ENCODE data around the gene OTUB2.

The OTUB2 gene

DNA sequence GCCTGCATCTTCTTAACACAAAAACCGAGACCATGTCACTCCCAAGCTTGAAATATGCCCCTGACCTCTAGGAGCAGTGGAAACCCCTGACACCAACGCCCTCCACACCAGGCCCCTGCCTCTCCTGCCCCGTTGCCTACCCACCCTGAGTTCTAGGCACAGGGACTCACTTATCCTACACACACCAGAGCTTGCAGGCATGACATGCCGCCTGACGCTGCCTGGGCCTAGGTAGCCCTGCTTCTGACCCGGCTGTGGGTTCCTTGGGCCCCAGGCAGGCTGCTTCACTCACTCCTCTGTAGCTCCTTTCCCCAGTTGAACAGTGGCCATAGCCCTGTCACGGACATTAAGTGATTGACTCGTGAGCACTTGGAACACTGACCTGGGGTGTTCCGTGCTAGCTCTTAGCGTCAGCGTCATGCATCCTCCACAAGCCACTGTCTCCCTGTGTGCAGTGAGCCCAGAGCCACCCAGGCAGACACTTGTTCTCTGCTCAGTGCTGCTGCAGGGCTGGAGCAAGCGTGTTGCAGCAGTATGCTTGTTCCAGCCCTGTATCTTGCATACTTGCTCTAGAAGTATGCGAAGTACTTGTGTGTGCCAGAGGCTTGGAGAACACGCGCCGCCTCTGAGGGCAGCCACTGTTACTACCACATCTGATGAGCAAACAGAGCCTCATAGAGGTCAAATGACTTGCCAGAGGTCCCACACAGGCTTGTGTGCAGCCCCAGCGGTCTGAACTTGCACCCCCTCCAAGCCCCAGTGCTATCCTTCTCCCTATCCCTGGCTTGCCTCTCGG, 15.6 kb downstream of the OTUB2 start:
- peak; percentile 14 for DNase-seq (ENCODE audit: low read depth)

DNA sequence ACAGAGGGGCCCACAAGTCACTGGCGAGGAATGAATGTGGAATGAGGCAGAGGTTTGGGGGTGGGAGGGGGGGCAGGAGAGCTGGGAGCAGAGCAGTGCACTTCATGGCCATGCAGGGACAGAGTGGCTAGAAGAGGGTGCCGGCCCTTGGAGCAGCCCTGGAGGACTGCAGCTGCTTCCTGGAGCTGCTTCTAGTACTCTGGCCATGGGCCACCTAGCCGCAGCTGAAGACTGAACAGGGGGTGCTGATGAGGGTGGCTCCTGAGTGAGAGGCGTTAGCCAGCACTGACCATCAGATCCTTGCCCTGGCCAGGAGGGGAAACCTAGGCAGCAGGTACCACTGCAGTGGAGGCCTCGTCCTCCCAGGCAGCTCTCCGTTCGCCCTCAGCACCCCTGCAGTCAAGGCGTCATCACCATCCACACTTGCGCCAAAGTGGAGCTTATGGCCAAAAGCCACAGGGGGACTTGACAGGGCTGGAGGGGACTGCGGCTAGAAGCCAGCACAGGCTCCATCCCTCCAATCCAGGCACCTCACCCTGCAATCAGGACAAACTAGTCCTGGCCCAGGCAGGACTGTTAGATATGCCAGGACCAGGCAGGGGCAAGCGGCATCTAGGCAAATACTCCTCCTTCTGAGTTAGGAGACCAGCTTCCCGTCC, 16.4 kb downstream of the OTUB2 start:
- DNase-seq (ENCODE audit: low read depth), result no peak

DNA sequence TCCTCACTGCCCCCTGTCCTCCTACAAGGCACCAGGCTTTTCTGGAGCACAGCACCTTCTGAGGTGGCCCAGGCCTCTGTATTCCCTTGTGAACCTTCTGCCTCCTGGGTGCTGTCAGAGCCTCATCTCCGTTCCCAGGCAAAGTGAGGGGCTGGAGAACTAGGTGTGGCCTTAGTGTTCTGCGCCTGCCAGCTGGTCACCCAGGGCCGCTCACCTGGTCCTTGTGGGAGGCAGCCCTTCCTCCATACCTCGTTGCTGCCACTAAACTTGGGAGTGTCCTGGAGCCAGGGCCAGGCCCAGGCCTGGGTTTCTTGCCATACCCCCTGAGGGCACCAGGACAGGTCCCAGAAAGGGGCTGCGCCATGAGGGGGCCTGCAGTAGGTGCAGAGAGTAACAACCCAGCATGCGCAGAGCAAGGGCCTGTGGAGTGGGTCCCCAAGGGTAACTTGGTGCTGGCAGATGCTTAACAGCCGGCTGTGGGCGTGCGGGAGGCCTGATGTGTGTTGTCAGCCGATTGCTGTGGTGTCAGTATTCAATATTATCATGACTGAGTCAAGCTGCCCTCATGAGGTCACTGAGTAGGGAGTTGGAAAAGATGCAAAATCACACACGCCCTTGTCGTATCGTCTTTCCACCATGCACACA, 17.1 kb downstream of the OTUB2 start:
- no peak for DNase-seq (ENCODE audit: low read depth)

DNA sequence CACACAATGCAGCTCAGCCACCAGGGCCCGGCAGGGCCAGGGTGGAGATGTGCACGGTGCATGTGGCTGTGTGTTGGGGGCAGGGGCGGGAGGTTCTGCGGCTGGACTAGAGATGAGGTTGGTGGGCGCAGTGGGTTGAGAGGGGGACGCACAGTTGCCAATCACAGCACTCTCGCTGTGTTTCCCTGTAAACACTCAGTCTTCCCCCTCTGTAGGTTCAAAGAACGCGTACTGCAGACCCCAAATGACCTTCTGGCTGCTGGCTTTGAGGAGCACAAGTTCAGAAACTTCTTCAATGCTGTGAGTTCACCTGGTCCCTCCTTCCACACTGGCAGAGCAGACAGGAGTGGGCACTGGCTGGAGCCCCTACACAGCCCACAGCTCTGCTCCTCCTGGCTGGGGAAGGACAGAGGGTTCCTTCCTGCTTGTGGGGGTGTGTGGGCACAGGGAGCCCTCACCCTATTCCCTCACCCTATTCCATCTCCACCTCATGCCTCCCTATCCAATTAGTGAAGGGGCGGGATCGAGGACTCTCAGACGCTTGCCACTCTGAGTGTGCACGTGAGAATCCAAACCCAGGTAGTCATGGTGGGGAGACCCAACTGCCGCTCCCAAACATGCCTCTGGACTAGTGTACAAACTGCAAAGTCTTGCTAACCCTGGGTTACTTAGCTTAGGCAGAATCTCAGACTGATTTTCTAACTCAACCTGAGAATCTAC, 17.8 kb downstream of the OTUB2 start:
- DNase-seq (ENCODE audit: low read depth), result no peak

DNA sequence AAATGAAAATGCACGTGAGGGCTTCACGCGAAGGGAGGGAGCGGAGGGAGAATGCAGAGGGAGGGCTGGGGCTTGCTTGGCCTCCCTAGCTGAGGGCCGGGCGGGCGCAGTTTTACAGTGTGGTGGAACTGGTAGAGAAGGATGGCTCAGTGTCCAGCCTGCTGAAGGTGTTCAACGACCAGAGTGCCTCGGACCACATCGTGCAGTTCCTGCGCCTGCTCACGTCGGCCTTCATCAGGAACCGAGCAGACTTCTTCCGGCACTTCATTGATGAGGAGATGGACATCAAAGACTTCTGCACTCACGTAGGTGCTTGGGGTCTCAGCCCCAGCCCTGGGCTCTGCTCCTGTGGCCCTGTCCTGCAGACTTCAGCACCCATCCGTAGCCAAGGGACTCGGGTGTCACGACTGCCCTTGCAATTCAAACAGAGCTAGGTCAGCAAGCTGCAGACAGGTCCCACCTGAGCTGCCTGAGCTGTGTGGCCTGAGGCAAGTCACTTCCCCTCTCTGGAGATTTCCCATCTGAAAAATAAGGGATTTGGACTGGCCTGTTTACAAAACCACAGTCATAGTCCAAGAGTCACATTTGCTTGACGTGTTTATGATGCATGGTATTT, 18.4 kb downstream of the OTUB2 start:
- DNase-seq (ENCODE audit: low read depth), result no peak

DNA sequence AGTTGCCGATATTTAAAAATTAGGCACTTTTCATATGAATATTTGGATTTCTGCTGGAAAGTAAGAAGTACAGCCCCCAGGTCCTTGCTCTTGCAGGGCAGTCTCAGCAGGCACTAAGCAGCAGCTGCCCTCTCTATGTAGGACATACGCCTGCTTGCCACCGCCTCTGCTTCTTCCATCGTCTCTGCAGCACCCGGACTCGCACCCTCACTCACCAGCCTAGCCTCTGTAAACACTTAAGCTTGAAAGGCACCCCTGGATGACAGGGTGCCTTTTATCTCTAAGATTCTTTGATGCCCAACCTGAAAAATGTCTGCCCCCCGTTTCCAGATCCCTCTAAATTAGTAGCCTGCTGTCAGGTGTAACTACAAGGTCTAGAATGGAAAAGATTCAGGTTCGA, 19.0 kb downstream of the OTUB2 start:
- DNase-seq (ENCODE audit: low read depth), result no peak

DNA sequence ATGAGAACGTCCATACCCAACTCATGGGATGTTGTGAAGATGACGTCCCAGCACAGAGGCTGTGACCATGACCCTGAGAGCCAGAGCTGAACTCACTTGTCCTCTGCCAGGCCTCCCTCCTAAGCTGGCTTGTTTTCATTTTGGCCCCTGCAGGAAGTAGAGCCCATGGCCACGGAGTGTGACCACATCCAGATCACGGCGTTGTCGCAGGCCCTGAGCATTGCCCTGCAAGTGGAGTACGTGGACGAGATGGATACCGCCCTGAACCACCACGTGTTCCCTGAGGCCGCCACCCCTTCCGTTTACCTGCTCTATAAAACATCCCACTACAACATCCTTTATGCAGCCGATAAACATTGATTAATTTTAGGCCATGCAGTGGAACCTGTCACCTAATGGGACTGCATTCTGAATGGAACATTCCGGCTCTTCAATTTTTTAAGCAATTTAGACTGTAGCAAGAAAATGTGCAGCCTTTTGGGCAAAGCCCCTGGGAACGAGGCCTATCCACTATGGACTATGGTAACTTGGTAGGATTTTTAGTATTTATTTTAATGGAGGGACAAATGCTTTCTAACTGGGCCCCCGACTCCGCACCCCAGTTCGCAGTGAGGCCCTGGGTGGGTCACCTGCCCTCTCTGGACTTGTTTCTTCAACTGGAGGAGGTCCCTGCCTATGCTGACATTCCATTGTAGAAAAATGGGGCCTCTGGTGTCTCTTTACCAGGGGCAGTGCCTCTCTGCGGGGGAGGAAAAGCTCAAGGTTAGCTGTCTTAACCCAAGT, 19.6 kb downstream of the OTUB2 start:
- DNase-seq (ENCODE audit: low read depth), result no peak

DNA sequence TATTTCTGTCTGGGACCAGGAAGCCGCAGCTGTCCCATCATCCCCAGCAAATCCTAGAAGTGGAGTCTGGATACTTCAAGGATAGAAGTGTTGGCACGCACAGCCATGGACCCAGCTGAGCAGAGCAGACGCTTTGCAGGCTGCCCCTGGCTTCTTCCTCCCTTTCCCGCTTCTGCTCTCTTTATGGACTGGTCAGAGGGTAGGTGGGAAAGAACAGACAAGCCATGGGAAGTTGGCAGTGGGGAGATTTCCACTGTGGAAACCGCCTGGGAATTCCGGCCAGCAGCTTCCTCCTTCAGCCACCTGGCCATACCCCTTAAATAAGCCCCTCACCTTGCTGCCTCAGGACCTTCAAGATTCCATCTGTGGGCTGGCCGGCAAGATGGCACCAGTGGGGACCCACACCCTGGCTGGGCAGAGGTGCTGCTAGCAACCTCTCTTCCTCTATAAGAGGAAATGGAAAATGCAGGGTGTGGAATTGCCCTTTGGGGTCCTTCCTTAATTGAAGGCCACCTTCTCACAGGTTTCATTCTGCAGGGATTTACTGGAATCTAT, 20.6 kb downstream of the OTUB2 start:
- DNase-seq (ENCODE audit: low read depth), result no peak

DNA sequence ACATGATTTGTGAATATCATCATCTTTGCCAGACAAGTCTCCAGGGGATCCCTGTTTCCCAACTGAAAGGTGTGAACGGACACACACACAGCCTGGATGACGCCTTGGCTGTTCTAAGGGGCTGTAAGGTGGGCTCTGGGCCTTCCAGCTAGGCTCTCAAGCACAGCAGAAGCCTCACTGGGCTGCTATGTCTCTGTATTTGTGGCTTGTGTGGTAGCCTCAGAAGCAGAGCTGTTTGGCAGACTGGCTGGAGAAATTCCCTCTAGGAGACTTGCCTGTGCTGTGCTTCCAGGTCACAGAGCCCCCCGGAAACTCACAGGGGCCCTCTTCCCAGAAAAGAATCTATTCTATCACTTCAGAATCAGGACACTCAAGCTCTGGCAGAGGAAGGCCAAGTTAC, 21.4 kb downstream of the OTUB2 start:
- DNase-seq (ENCODE audit: low read depth), result no peak

DNA sequence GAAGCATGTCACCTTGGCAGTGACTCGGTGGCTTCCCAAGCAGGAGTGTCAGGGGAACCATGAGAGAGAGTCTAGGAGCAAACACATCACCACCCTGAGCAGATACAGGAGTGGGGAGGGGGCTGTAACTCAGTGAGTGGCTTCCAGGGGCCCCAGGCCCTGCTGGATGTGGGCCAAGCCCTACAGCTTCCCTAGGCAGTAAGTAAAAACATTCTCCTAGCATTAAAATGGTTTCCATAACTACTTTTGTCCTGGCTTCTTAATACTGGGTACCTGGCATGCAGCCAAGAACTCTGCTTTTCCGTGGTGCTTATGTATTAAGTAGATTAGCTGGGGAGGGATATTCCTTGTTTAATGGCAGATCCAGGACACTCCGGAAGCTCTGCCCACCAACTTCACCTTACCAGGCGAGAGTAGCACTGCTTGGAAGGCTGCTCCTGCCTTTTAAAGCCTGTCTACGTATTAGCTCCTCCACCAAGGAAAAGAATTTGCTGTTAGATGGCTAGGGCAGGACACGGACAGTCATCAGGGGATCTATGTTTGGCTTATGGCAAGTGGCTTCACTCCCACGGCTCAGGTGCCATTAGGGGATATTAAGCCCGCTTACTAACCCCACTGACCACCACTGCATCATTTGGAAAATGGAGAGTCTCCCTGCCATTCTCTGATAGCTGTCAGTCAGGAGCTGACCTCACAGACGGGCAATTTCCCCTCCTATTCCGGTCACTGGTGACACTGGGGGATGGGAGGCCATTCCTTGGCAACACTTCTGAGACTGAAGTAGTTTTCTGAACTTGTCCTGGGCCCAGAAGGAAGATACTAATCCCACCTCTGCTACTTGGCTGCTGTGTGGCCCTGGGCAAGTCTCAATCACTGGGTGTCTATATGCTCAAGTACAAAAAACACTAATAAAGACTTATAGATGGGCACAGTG, 22.8 kb downstream of the OTUB2 start:
- DNase-seq (ENCODE audit: low read depth), result no peak

DNA sequence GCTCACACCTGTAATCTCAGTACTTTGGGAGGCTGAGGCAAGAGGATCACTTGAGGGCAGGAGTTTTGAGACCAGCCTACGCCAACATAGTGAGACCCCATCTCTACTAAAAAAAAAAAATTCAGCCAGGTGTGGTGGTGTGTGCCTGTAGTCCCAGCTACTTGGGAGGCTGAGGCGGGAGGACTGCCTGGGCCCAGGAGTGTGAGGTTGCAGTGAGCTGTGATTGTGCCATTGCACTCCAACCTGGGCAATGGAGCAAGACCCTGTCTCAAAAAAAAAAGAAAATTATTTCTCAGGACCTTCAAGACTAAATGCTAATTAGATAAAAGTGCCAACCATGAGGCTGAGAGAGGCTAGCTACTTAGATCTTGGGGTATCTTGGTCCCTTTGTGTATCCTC, 23.5 kb downstream of the OTUB2 start:
- no peak for DNase-seq (ENCODE audit: low read depth)

DNA sequence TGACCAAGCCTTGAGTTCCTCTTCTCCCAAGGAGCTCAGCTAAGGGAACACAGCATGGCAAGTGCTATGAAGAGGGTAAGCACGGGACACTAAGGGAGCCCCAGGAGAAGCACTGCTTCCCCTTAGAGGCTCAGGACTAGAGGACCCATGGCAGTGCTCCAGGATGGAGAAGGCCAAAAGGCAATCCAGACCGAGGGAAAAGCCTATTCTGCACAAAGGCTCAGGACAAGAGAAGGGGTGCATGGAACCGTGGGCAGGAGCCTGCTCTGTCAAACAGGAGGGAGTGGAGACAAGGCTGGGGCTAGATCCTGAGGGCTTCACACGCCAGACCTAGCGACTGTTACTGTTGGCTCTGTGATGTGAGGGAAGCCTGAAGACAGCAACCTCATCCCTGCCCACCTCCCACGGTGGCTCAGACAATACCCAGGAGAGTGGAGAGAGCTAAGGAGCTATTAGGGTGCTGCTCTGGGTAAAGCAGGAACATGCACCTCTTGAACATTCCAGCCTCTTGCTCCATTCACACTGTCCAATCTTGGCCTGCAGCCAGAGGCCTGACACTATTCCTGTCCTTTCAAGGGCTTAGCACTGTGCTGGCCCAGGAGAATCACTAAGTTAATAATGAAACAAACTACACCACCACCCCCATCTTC, 24.2 kb downstream of the OTUB2 start:
- DNase-seq (ENCODE audit: low read depth), result no peak

DNA sequence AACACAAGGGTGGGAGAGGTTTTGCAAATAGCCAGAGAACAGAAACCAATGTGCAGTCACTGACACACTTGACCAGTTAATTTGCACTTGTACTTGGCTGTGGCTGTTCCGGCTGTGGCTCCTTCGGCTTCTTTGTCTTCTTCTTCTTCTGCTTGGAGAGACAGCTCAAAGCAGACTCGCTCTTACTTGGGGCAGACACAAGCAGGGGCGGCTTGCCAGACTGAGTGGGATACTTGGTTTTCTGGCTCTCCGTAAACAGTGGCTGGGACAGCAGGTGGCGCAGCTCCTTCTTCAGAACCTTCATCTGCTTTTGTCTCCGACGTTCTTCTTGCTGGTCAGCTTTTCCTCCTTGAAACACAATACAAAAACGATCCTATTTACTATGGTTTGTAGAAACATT, 25.0 kb downstream of the OTUB2 start:
- DNase-seq (ENCODE audit: low read depth), result no peak

DNA sequence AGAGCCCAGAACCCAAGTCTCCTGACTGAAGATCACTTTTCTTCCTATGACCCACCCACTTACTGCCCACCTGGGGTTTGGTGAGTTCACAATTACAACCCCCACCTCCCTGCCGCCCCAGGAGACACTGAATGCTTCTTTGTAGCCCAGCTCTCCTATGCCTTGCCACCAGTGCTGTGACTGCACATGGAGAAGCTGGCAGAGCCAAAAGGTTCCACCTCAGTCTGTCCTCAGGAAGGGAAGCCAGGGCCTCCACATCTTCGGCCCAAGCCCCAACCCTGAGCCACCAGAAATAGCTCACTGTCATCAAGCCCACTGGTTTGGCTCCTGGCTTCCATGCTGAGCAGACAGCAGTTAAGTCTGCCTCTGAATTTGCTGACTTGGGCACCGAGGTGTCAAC, 25.6 kb downstream of the OTUB2 start:
- DNase-seq (ENCODE audit: low read depth), result no peak

DNA sequence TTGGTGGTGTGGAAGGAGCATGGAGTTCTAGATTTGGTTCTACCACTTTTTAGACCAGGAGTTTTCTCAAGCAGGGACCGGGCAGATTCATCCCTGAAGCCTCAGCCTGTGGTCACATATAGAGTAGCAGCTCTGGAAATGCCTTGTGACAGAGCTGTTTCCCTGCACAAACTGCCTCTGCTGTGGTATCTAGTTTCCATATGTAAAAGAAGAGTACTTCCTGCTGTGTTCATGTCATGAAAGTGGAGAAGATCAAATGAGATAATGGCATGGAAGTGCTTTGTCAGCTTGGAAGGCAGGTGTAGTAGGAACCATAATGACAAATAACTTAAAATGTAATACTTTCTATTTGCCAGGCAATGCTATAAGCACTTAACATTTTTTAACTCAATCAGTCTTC, 26.1 kb downstream of the OTUB2 start:
- no peak for DNase-seq (ENCODE audit: low read depth)

DNA sequence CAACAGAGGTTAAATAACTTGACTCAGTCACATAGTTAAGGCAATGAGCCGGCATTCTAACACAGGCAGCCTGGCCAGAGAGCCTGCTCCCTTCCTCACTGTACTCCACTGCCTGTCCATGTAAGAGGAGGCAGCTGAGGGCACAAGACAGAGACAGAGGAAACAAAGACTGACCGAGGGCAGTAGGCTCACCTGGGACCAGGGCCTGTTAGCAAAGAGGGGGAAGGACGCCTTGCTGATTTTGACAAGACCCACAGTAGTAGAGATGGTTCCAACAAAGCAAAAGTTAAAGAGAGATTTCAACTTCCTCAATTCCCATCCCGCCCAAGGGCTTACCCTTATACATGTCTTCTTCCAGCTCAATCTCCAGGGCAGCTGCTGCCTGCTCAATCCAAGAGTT, 26.5 kb downstream of the OTUB2 start:
- no peak for DNase-seq (ENCODE audit: low read depth)

DNA sequence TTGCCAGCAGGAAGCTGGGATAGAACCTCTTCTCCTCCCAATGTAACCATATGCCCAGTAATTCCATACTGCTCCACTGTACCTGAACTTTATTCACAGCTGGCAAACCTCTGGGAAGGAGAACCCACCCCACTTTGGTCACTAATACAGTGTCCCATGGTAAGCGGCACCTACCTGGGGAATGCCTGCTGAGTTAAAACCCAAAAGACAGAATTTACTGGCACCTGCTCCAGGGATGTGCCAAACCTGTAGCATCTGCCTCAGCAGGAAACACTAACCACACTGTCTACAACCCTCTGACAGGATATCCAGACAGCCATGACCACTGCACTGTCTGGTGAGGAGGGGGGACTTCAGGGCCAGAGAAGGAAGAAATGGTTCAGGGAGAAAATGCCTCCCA, 28.3 kb downstream of the OTUB2 start:
- no peak for DNase-seq (ENCODE audit: low read depth)

DNA sequence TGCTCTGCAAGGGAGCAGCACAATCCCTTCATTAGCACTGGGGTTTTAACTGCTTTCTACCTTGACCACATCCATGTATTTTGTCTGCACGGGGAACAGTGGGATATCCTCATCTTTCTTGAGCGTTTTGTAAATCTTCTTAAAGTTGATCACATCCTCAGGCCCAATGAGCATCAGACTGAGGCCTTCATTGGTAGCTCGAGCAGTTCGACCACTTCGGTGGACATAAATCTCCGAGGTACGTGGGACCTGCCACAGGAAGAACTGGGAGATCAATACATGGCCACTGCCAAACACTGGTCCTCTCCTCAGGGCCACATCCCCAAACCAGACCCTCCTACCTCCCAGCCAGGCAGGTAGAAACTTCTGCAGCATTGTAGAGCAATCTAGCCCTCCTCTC, 28.8 kb downstream of the OTUB2 start:
- DNase-seq (ENCODE audit: low read depth), result no peak

DNA sequence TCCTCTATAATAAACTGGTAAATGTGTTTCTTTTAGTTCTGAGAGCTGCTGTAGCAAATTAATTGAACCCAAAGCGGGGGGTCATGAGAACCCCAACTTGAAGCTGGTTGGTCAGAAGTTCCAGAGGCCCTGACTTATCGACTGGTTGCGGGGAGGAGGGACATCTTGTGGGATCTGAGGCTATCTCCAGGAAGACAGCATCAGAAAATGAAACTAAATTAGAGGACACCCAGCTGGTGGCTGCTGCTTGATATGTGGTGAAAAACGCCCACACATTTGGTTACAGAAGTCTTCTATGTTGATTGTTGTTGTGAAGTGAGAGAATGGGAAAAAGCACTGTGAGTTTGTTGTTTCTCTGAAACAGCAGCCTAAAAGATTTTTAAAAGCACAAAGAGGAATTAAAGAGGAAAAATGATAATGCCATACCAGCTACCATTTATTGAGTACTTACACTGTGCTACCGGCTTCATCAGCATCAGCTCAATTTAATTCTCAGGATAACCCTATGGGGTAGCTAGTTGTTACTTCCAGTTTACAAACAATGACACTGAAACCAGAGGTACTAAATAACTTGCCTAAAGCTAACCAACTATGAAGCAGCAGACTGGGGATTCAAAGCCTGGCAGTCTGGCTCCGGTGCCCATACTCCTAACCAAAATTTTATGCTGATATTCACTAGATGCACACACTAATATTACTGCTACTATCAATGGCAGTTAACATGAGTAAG, 30.6 kb downstream of the OTUB2 start:
- DNase-seq (ENCODE audit: low read depth), result no peak
